ENCODE measurements around the gene VPS13A. TPM values are rescaled to one million over a fixed set of nuclear protein-coding genes. Genes with fewer than 3 reads are reported as not detected.

The VPS13A gene
- total RNA-seq, 1 experiment from 2014 or later = 31.5 TPM

DNA sequence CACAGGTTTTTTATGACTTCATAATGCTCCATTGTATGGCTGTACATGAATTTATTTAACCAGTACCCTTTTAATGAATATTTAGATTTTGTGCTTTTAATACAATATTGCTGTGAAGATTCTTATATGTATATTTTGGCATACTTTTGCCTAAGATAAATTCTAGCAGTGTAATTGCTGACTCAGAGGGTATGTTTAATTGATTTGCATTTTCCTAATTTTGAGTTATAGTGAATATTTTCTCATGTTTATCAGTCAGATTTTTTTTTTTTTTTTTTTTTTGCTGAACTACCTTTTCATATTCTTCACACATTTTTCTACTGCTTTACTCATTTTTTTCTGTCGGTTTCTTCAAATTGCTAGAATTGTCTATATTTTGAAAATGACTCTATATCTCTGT is 222.6 kb downstream of the VPS13A start (continued):
- TF ChIP-seq OVOL2 (CRISPR knock-in tag; IDR thresholded peaks at IDR 0.05; ENCODE audit: borderline replicate concordance) (no peak), ZNF425 (CRISPR knock-in tag; conservative IDR thresholded peaks at IDR 0.05) (no peak), NR3C1 (CRISPR knock-in tag; conservative IDR thresholded peaks at IDR 0.05; ENCODE audit: low read depth) (no peak), ZSCAN18 (CRISPR knock-in tag; IDR thresholded peaks at IDR 0.05) (no peak), ZNF263 (CRISPR knock-in tag; IDR thresholded peaks at IDR 0.05; ENCODE audit: low read depth) (no peak), ZNF671 (CRISPR knock-in tag; IDR thresholded peaks at IDR 0.05) (no peak), CREB1 (CRISPR knock-in tag; IDR thresholded peaks at IDR 0.05) (no peak), ZNF232 (CRISPR knock-in tag; IDR thresholded peaks at IDR 0.05) (no peak), ZNF396 (CRISPR knock-in tag; IDR thresholded peaks at IDR 0.05; ENCODE audit: borderline replicate concordance) (no peak)
- TF ChIP-seq, protein P1, sequence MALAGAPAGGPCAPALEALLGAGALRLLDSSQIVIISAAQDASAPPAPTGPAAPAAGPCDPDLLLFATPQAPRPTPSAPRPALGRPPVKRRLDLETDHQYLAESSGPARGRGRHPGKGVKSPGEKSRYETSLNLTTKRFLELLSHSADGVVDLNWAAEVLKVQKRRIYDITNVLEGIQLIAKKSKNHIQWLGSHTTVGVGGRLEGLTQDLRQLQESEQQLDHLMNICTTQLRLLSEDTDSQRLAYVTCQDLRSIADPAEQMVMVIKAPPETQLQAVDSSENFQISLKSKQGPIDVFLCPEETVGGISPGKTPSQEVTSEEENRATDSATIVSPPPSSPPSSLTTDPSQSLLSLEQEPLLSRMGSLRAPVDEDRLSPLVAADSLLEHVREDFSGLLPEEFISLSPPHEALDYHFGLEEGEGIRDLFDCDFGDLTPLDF (CRISPR knock-in tag; IDR thresholded peaks at IDR 0.05) = no peak
- TF ChIP-seq, protein P2, sequence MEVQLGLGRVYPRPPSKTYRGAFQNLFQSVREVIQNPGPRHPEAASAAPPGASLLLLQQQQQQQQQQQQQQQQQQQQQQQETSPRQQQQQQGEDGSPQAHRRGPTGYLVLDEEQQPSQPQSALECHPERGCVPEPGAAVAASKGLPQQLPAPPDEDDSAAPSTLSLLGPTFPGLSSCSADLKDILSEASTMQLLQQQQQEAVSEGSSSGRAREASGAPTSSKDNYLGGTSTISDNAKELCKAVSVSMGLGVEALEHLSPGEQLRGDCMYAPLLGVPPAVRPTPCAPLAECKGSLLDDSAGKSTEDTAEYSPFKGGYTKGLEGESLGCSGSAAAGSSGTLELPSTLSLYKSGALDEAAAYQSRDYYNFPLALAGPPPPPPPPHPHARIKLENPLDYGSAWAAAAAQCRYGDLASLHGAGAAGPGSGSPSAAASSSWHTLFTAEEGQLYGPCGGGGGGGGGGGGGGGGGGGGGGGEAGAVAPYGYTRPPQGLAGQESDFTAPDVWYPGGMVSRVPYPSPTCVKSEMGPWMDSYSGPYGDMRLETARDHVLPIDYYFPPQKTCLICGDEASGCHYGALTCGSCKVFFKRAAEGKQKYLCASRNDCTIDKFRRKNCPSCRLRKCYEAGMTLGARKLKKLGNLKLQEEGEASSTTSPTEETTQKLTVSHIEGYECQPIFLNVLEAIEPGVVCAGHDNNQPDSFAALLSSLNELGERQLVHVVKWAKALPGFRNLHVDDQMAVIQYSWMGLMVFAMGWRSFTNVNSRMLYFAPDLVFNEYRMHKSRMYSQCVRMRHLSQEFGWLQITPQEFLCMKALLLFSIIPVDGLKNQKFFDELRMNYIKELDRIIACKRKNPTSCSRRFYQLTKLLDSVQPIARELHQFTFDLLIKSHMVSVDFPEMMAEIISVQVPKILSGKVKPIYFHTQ (CRISPR knock-in tag; IDR thresholded peaks at IDR 0.05) = no peak

- CTCF ChIA-PET = no interaction called here
- no peak for ATAC-seq
Observed at GRCh38 chr9:77402286-77402685, 225.0 kb downstream of the VPS13A start.

More at GRCh38 chr9:77402286-77402685, 225.0 kb downstream of the VPS13A start:
- DNase-seq (ENCODE audit: low spot score) = no peak
- POLR2A ChIA-PET = no interaction called here
- H3K4me3 Mint-ChIP-seq = no peak overlapping the region
- peaks cover 9% of the 10 kb centered on the region for H3K9me3 Mint-ChIP-seq
- H3K27me3 Mint-ChIP-seq (ENCODE audit: low read depth) = no peaks in the 10 kb centered on the region
- TF ChIP-seq ZNF138 (CRISPR knock-in tag; conservative IDR thresholded peaks at IDR 0.05) = no peak
- no peak for TF ChIP-seq PRRX2 (CRISPR knock-in tag; IDR thresholded peaks at IDR 0.05)
- TF ChIP-seq FOXJ3 (CRISPR knock-in tag; IDR thresholded peaks at IDR 0.05; ENCODE audit: borderline replicate concordance) = no peak
- TF ChIP-seq USF1 (CRISPR knock-in tag; IDR thresholded peaks at IDR 0.05) = no peak
- TF ChIP-seq ZNF219 (CRISPR knock-in tag; IDR thresholded peaks at IDR 0.05; ENCODE audit: borderline replicate concordance) = no peak
- TF ChIP-seq, protein P3, sequence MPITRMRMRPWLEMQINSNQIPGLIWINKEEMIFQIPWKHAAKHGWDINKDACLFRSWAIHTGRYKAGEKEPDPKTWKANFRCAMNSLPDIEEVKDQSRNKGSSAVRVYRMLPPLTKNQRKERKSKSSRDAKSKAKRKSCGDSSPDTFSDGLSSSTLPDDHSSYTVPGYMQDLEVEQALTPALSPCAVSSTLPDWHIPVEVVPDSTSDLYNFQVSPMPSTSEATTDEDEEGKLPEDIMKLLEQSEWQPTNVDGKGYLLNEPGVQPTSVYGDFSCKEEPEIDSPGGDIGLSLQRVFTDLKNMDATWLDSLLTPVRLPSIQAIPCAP (CRISPR knock-in tag; IDR thresholded peaks at IDR 0.05) = no peak
- no peak for TF ChIP-seq ZNF121 (CRISPR knock-in tag; IDR thresholded peaks at IDR 0.05)
- TF ChIP-seq, protein P4, sequence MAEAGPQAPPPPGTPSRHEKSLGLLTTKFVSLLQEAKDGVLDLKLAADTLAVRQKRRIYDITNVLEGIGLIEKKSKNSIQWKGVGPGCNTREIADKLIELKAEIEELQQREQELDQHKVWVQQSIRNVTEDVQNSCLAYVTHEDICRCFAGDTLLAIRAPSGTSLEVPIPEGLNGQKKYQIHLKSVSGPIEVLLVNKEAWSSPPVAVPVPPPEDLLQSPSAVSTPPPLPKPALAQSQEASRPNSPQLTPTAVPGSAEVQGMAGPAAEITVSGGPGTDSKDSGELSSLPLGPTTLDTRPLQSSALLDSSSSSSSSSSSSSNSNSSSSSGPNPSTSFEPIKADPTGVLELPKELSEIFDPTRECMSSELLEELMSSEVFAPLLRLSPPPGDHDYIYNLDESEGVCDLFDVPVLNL (CRISPR knock-in tag; IDR thresholded peaks at IDR 0.05; ENCODE audit: borderline replicate concordance, low read depth) = no peak
- H3K27ac Mint-ChIP-seq = no peak overlapping the region
- H3K36me3 Mint-ChIP-seq = peaks cover 21% of the 10 kb centered on the region
- H3K4me1 Mint-ChIP-seq = peaks cover 3% of the 10 kb centered on the region; the same call in 1 of the 2 replicates

All from WTC11 (cell line).